ENCODE data around the gene NUDT13.
A peak's percentile ranks its signal among the peaks of the same experiment; 100 is the strongest.

The NUDT13 gene

DNA sequence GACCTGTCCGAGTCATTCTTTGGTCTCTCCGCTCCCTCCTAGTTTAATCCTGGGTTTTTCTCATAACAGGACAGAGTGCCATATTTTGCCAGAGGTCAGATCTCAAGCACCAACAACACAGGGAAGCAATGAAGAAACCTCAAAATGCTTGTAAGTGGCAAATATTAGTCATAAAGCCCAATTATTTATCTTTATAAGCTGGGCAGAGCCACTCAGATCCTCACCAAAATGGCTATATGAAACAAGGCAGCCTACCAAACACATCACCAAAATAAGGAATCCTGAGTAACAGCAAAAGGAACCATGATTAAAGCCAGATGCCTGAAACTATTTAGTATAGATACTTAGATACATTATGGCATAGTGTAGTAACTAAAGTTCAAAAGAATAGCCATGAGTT is 52.8 kb downstream of the NUDT13 start:
- TF ChIP-seq, protein P1, sequence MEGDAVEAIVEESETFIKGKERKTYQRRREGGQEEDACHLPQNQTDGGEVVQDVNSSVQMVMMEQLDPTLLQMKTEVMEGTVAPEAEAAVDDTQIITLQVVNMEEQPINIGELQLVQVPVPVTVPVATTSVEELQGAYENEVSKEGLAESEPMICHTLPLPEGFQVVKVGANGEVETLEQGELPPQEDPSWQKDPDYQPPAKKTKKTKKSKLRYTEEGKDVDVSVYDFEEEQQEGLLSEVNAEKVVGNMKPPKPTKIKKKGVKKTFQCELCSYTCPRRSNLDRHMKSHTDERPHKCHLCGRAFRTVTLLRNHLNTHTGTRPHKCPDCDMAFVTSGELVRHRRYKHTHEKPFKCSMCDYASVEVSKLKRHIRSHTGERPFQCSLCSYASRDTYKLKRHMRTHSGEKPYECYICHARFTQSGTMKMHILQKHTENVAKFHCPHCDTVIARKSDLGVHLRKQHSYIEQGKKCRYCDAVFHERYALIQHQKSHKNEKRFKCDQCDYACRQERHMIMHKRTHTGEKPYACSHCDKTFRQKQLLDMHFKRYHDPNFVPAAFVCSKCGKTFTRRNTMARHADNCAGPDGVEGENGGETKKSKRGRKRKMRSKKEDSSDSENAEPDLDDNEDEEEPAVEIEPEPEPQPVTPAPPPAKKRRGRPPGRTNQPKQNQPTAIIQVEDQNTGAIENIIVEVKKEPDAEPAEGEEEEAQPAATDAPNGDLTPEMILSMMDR (IDR thresholded peaks at IDR 0.05; ENCODE audit: low read depth, low read length) = no peak
- TF ChIP-seq EZH2phosphoT487 (IDR thresholded peaks at IDR 0.05; ENCODE audit: low read depth) = no peak
- Histone ChIP-seq H3K4me3 (ENCODE audit: low read length) (no peak overlapping the region), H3K9me3 (ENCODE audit: insufficient read depth, low read length) (no peaks in the 10 kb centered on the region), H3K27me3 (ENCODE audit: low read depth, low read length) (no peaks in the 10 kb centered on the region), H2AFZ (ENCODE audit: low read depth, low read length) (no peak overlapping the region), H3K4me2 (ENCODE audit: low read length) (no peak overlapping the region), H3K9ac (ENCODE audit: low read length) (no peak overlapping the region), H3K4me1 (ENCODE audit: low read length) (peaks cover 5% of the 10 kb centered on the region), H3K36me3 (replicated peaks; ENCODE audit: low read depth, low read length) (peaks cover 7% of the 10 kb centered on the region), H3K79me2 (ENCODE audit: low read length) (peaks cover 71% of the 10 kb centered on the region), H4K20me1 (ENCODE audit: insufficient read depth, low read length) (no peaks in the 10 kb centered on the region), H3K27ac (ENCODE audit: low read length) (no peak overlapping the region)

DNA sequence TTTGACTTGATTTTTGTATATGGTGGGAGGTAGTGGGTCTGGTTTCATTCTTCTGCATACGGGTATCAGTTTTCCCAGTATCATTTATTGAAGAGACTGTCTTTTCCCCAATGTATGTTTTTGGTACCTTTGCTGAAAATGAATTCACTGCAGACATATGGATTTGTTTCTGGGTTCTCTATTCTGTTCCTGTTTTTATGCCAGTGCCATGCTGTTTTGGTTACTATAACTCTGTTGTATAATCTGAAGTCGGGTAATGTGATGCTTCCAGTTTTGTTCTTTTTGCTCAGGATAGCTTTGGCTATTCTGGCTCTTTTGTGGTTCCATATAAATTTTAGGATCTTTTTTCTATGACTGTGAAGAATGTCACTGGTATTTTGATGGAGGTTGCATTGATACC is 56.7 kb downstream of the NUDT13 start:
- H3K36me3 ChIP-seq (replicated peaks; ENCODE audit: low read depth, low read length) = peaks cover 7% of the 10 kb centered on the region
- no peak overlapping the region for H2AFZ ChIP-seq (ENCODE audit: low read depth, low read length)
- peaks cover 8% of the 10 kb centered on the region for H3K4me1 ChIP-seq (ENCODE audit: low read length)
- no peaks in the 10 kb centered on the region for H4K20me1 ChIP-seq (ENCODE audit: insufficient read depth, low read length)
- H3K4me3 ChIP-seq (ENCODE audit: low read length) = peak overlapping the region; percentile 90
- peak overlapping the region; percentile 91 for H3K9ac ChIP-seq (ENCODE audit: low read length)
- H3K79me2 ChIP-seq (ENCODE audit: low read length) = peaks cover 63% of the 10 kb centered on the region
- TF ChIP-seq, protein P1 (IDR thresholded peaks at IDR 0.05; ENCODE audit: low read depth, low read length) = no peak
- TF ChIP-seq EZH2phosphoT487 (IDR thresholded peaks at IDR 0.05; ENCODE audit: low read depth) = no peak
- no peaks in the 10 kb centered on the region for H3K9me3 ChIP-seq (ENCODE audit: insufficient read depth, low read length)
- peak overlapping the region; percentile 65 for H3K4me2 ChIP-seq (ENCODE audit: low read length)
- H3K27me3 ChIP-seq (ENCODE audit: low read depth, low read length) = no peaks in the 10 kb centered on the region
- no peak overlapping the region for H3K27ac ChIP-seq (ENCODE audit: low read length)

DNA sequence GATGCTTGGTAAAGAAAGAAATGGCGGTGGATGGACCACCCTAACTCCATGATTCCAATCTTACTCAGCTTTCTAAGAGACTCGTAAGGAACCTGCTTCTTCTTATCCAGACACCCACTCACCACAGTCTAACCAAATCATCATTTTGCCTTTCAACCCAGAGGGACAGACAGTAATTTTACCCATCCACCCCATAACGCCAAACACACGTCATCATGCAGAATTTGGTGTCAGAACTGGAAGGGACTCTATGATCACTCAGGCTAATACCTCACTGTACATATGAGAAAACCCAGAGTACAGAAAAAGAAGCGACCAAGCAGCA is 57.2 kb downstream of the NUDT13 start:
- H3K79me2 ChIP-seq (ENCODE audit: low read length) = peaks cover 58% of the 10 kb centered on the region
- H3K27me3 ChIP-seq (ENCODE audit: low read depth, low read length) = no peaks in the 10 kb centered on the region
- H3K9ac ChIP-seq (ENCODE audit: low read length) = peak overlapping the region; percentile 91
- TF ChIP-seq EZH2phosphoT487 (IDR thresholded peaks at IDR 0.05; ENCODE audit: low read depth) = no peak
- TF ChIP-seq, protein P1 (IDR thresholded peaks at IDR 0.05; ENCODE audit: low read depth, low read length) = no peak
- H3K4me1 ChIP-seq (ENCODE audit: low read length) = peaks cover 8% of the 10 kb centered on the region
- H2AFZ ChIP-seq (ENCODE audit: low read depth, low read length) = peak overlapping the region; percentile 78; the same call in 1 of the 2 replicates
- peak overlapping the region; percentile 56 for H3K27ac ChIP-seq (ENCODE audit: low read length)
- peaks cover 7% of the 10 kb centered on the region for H3K36me3 ChIP-seq (replicated peaks; ENCODE audit: low read depth, low read length)
- no peaks in the 10 kb centered on the region for H3K9me3 ChIP-seq (ENCODE audit: insufficient read depth, low read length)
- H3K4me3 ChIP-seq (ENCODE audit: low read length) = peak overlapping the region; percentile 90
- H3K4me2 ChIP-seq (ENCODE audit: low read length) = peak overlapping the region; percentile 65
- no peaks in the 10 kb centered on the region for H4K20me1 ChIP-seq (ENCODE audit: insufficient read depth, low read length)

DNA sequence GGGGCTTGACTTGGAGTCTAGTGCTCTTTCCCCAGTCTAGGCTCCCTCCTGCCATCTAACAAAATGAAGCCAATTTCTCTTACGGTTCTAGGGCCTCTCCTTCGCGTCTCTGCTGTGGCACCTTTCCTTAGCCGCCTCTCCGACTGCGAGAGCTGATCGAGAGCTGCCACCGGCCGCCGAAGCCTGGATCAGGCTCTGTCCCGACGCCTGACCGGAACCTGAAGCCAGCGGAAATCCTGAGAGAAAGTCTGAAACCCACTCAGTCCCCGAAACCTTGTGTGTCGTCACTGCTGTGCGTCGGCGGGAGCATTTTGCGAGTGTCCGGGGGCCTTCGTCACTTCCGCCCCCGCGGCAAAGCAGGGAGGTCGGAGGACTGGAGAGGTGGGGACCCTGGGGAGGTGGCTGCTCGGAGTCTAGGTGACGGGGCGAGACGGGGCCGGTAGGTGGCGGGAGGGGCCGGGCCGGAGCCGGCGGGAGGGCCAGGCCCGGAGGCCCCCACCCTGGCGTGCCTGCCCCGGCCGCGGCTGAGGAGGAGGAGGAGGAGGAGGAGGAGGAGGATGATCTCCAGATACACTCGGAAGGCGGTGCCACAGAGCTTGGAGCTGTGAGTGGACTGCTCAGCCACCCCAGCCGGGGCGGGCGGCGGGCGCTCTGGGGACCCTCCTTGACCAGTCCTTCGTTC is 57.7 kb downstream of the NUDT13 start, which contains the start of the genes ECD and FAM149B1:
TSS of gene ECD (minus strand) at position 226 of the 682 bp plus-strand sequence. CDS start 4,071 bp downstream, outside the sequence.
TSS of gene FAM149B1 (plus strand) at position 337 of the 682 bp plus-strand sequence. CDS start at position 558, 221 bp downstream.
- Histone ChIP-seq H2AFZ (ENCODE audit: low read depth, low read length) (peak within 1 kb of the TSS; percentile 78; the same call in 1 of the 2 replicates), H3K4me2 (ENCODE audit: low read length) (peak within 1 kb of the TSS; percentile 80), H3K9ac (ENCODE audit: low read length) (peak within 1 kb of the TSS; percentile 91), H3K79me2 (ENCODE audit: low read length) (peaks cover 53% of the 10 kb centered on the region), H3K4me3 (ENCODE audit: low read length) (peak within 1 kb of the TSS; percentile 90), H3K27me3 (ENCODE audit: low read depth, low read length) (no peaks in the 10 kb centered on the region), H3K36me3 (replicated peaks; ENCODE audit: low read depth, low read length) (peaks cover 3% of the 10 kb centered on the region), H4K20me1 (ENCODE audit: insufficient read depth, low read length) (no peaks in the 10 kb centered on the region), H3K27ac (ENCODE audit: low read length) (peak within 1 kb of the TSS; percentile 56), H3K9me3 (ENCODE audit: insufficient read depth, low read length) (no peaks in the 10 kb centered on the region), H3K4me1 (ENCODE audit: low read length) (peaks cover 8% of the 10 kb centered on the region)
- TF ChIP-seq EZH2phosphoT487 (IDR thresholded peaks at IDR 0.05; ENCODE audit: low read depth) = no peak
- TF ChIP-seq, protein P1 (IDR thresholded peaks at IDR 0.05; ENCODE audit: low read depth, low read length) = no peak

Data from OCI-LY3 (cell line).